ENCODE data around the gene OSTN.

DNA sequence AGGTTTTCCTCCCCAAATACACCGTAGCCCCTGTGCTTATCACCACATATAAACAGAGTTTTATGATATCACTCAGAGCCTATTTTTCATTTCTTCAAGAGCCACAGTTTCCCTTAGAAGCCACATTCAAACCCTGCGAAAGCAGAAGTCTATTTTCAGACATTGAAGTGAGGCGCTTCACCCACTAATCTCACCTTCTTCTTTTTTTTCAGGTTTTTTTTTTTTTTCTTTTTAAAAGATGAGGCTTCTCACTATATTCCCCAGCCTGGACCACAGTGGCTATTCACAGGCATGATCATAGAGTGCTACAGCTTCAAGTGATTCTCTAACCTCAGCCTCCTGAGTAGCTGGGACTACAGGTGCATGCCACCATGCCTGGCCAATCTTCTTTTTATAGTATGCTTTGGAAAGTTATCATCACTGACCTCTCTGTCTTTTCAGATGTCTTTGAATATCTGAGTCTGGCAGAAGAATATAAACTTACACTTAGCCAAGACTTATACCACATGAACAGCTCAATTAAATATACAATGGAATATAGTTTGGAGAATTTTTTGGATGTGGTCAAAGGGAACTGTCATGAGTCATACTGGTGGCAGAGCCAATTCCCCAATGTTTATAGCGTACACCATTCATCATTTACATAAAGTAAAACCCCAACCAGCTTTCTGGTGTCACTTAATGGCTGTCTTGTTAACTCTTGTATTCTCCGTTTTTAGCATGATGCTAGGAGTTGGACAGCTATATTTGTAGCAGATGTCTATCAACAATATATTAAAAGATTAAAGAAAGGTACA, 70.4 kb downstream of the OSTN start:
- TF ChIP-seq EZH2 (IDR thresholded peaks at IDR 0.05; ENCODE audit: borderline replicate concordance, insufficient read depth, low read depth, low read length, poor library complexity, severe bottlenecking): no peak
- TF ChIP-seq, protein P1, sequence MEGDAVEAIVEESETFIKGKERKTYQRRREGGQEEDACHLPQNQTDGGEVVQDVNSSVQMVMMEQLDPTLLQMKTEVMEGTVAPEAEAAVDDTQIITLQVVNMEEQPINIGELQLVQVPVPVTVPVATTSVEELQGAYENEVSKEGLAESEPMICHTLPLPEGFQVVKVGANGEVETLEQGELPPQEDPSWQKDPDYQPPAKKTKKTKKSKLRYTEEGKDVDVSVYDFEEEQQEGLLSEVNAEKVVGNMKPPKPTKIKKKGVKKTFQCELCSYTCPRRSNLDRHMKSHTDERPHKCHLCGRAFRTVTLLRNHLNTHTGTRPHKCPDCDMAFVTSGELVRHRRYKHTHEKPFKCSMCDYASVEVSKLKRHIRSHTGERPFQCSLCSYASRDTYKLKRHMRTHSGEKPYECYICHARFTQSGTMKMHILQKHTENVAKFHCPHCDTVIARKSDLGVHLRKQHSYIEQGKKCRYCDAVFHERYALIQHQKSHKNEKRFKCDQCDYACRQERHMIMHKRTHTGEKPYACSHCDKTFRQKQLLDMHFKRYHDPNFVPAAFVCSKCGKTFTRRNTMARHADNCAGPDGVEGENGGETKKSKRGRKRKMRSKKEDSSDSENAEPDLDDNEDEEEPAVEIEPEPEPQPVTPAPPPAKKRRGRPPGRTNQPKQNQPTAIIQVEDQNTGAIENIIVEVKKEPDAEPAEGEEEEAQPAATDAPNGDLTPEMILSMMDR (IDR thresholded peaks at IDR 0.05): no peak

Measured in B cell (primary cell).